DMS153 (cell line): ENCODE results near the gene VDAC2.

ENCODE experiments used
- DNase-seq: peaks from one replicate; lab custom pipeline; 2025; lab: John Stamatoyannopoulos, UW

The VDAC2 gene

DNA sequence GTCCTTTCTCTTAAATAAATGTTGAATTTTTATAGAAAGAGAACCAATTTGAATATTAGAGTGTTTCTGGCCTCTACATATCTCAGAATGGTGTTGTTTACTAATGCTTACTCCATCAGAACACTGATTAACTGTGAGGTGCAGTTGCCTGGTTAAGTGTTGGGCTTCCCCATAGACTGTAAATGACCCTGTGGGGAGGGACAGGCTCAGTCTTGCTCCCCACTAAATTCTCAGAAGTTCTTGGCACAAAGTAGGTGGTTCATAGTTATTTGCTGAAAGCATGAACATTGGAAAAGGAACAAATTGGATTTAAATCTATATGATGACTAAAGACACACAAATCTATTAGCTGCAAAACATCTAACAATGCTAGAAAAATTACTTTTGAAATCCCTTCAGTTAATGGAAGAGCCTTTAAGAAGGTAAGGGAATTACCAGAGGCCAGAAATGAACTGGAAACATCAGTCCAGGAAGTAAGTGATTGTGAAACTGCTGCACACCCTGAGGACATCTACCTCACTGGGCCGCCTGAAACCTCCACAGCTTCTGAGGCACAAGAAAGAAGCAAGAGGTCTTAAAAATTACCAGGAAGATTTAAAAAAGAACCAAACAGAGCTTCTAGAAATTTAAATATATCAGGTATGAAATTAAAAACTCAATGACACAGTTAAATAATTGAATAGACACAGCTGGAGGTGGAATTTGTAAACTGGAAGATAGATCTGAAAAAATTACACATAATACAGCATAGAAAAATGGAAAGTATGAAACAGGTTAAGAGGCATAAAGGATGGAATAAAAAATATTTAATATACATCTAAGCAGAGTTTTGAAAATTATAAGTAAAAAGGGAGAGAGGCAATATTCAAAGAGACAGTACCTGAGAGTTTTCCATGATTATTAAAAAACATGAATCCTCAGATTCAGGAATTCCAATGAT is 43.0 kb downstream of the VDAC2 start:
- DNase-seq = no peak

DNA sequence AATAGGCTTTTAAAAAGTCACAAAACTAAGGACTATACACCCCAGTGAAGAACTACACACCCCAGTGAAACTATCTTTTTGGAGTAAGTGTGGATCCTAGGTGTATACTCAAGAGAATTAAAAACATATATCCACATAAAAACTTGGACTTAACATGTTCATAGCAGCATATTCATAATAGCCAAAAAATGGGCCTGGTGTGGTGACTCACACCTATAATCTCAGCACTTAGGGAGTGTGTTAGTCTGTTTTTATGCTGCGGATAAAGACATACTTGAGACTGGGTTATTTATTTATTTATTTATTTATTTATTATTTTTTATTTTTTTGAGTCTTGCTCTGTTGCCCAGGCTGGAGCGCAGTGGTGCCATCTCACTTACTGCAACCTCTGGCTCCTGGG is 44.1 kb downstream of the VDAC2 start:
- no peak for DNase-seq

DNA sequence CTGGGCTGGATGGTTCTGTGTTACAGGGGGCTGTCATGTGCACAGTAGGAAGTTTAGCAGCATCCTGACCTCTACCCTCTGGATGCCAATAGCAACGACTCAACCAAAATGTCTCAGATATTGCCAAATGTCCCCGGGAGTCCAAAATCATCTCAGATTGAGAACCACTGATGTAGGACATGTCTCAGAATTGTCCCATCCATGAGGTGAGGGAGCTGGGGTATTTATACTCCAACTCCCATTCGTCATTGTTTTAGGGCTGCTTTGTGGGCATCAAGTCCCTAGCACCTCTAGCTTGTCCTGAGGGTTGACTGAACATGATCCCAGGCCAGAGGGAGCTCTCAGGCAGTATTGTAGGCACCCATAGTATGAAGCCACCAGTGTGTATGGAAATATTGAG is 50.4 kb downstream of the VDAC2 start:
- DNase-seq = no peak

DNA sequence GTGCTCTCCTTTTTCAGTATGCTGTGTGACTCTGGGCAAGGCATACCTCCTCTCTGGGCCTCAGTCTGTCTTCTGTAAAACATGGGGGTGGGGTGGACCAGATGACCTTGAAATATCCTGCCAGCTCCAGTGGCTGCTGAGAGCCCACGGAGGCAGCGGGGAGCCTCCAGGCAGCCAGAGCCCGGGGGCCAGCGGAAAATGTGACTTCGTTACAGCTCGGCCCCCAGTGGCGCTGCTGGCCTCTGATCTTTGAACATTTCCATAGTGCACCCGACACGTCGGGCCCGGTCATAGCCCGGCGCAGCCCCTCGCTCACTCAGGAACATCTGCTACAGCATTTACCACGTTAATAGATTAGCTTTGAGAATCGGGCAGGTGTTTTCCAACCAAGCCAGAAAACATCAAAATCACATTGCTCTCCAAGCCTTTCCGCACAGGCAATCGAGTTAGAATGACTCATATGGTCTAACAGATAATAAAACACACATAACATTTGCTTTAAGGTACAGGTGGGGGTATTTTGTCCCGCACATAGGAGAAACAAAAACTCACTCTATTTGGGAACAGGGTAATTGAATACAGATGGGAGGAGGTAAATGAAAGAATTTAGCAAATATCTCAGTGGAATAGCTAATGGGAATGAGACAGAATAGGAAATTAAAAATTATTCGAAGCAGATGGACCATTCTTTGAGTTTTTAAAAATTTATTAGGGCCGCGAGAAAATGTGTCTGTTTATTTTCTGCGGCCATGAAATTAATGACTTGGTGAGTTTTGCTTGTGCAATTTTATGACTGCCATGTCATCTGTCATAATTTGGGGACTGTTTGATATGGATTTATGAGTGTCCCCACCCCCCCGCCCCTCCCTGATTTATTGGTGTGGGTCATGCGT is 51.5 kb downstream of the VDAC2 start:
- DNase-seq = no peak

DNA sequence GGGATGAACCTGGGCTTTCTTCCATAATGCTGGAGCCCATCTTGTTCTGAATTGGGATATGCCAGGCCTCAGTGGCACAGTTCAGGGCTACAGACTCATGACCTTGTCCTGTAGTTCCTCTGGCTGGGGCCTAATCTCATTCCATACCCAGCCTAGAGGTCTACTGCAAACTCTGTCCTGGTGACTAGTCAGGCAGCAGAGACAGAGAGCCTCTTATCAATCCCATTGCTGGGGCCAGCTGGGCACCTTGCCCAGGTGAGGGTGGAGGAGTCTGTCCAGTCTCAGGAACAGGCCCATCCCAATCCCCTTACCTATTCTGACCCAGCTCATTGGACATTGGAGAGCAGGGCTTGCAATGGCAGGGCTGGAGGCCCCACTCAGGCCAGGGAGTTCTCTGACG is 53.2 kb downstream of the VDAC2 start:
- DNase-seq = no peak

DNA sequence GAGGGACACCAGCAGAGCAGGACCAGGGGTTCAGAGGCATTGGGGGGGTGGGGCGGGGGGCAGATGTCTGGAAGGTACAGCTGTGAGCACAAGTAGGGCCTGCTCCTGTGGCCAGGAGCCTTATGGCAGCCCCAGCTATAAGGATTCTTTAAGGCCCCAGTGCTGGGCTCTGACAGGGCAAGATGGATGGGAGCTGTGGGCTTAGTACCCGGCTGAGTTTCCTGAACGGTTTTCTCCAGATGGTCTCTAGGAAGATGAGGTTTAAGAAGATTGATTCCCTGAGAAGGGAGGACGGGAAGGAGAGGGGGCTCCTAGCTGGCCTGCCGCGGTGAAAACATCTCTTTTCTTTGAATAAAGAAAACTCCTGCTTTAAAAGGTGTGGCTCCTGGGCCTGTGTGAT is 55.3 kb downstream of the VDAC2 start:
- no peak for DNase-seq

DNA sequence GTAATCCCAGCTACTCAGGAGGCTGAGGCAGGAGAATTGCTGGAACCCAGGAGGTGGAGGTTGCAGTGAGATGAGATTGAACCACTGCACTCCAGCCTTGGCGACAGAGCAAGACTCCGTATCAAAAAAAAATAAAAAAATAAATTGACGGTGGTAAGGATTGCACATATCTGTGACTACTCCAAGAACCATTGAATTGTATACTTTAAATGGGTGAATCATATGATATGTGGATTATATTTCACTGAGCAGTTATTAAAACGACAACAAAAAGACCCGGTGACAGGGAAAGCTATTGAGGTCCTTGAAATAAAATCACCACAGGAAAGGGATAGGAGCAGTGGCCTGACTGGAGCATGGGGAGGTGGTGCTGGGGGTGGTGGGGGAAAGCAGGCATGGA is 56.3 kb downstream of the VDAC2 start:
- no peak for DNase-seq

DNA sequence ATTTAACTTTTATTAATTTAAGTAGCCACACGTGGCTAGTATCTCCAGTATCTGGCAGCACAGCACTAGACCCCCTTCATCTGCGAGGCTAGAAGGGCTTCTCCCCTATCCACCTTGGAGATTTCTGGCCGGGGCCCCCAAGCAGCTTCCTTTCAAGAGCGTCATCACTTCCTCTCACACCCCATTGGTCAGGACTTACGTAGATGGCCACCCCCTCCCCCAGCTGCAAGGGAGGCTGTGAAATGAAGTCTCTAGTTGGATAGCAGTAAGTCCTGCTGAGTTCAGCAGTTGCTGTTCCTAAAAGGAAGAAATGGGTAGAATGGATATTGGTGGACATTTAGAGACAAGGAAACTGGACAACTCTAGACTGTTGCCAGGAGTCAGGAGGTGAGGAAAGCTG is 59.0 kb downstream of the VDAC2 start:
- DNase-seq = no peak

DNA sequence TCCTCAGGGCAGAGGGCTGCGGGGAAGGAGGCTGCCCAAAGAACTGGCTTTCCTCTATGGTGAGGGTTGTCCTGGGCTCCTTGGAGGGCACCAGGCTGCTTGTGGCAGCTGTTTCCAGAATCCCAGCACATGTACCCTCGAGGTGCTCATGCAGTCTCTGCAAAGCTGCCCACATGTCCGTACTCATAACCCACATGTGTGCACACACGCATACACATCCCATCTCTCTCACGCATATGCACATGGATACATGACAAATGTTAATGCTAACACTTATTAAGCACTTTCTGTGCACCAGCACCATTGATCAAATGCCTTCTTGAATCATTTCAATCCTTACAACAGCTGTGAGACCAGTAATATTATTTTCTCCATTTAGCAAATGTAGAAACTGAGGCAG is 61.5 kb downstream of the VDAC2 start:
- no peak for DNase-seq

DNA sequence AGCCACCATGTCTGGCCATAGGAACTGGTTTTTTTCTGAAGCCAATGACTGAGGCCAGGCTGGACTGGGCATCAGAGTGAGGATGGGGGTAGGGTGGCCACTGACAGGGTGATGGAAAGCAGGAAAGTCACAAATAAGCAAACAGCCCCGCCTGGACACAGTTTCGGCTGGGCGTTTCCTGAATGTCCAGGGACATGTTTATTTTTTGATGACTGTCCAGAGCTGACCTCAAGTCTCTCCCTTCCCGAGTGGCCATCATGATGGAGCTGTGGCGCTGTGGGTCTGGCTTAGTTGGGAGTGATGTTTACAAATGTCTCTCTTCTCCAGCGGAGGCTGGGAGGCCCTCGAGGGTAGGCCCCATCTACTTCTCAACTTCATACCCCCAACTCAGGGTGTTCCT is 62.3 kb downstream of the VDAC2 start:
- DNase-seq = no peak

DNA sequence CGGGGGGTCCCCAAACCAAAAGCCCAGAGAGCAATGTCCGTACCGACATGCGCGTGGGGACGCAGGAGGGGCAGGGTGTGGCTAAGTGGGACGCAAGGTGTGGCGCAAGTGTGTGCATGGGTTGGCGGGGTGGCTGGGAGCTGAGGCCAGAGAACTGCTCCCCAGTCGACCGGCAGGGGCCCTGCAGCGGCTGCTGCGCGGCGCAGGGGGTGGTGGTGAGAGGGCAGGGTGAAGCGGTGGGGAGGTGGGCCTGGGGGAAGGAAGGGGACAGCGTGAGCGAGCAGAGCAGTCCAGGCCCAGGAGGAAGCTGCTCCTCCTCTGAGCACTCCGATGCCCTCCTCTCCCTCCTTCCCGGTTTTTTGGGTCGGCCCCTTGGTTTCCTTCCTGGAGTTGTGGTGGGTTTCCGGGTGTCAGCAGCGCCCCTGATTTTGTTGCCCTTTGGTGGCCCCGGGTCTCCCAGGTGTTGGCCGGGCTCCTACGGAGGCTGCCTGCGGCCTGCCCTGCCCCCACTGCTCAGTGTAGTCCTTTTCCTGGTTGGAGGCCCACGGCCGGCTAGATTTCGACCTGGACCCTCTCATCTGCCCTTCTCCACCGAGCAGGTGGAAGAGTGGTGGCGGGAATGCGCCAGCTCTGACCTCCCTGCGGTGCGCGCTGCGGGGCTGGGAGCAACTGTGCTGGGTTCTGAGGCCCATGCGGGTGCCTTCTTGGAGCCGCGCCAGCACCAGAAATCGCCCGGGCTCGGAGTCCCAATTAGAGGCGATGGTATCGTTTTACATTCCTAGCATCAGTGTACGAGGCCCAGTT is 65.7 kb downstream of the VDAC2 start:
- DNase-seq = no peak

DNA sequence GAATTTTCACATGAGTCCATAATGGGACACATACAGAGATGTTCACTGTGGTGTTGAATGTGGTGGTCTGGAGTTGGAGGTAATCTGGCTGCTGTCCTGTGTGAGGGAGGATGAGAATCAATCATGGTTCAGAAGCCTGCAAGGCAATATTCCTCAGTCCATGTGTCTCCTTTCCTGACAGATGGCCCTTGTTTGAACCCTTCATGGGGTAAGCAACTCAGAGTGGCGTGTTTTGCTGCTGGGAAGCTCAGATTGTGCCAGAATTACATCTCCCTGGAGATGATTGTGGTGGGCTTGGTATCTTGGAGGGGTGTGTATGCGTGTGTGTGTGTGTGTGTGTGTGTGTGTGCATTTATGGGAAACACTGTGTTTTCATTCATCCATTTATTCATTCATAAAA is 69.6 kb downstream of the VDAC2 start:
- no peak for DNase-seq
